Gastrocnemius medialis (tissue), 4 donors: ENCODE results near the gene PTPRF. TPM values are rescaled to one million over a fixed set of nuclear protein-coding genes. Genes with fewer than 3 reads are reported as not detected.

Experiments
- ATAC-seq, 2 donors: fragments of 150-250 bp; one replicate each; pipeline ENCODE4 v1.9.1; 2016
- DNase-seq, 2 donors: peaks; one replicate each; pipeline ENCODE4 v3.0.0-alpha.2; 2019
- H3K27ac ChIP-seq, 4 donors: fragments of 200-600 bp; sonication (generic); 1 replicate in 1 of 4; 2 replicates in 3 of 4; pipeline ENCODE4 v1.5.1; 2016 to 2018; ENCODE audit warnings: mild to moderate bottlenecking in 2 of 4, moderate library complexity in 1 of 4
- H3K27me3 ChIP-seq, 3 donors: fragments of 200-600 bp; sonication (generic) in 2 of 3; 1 replicate in 1 of 3; 2 replicates in 2 of 3; pipeline versions ENCODE4 v1.5.1 to v1.6.0; 2016 to 2019; ENCODE audit warnings: mild to moderate bottlenecking in 1 of 3, moderate library complexity in 1 of 3
- H3K36me3 ChIP-seq, 2 donors: fragments of 200-600 bp; sonication (generic) in 1 of 2; one replicate each; pipeline ENCODE4 v1.5.1; 2017 to 2018
- H3K4me1 ChIP-seq, 2 donors: fragments of 200-600 bp; sonication (generic) in 1 of 2; one replicate each; pipeline ENCODE4 v1.5.1; 2016 to 2017; ENCODE audit warnings: mild to moderate bottlenecking in 2 of 2
- H3K4me3 ChIP-seq, 4 donors: fragments of 200-600 bp; sonication (generic) in 3 of 4; 1 replicate in 1 of 4; 2 replicates in 3 of 4; pipeline ENCODE4 v1.5.1; 2016 to 2019; ENCODE audit warnings: mild to moderate bottlenecking in 2 of 4
- H3K9me3 ChIP-seq, 3 donors: fragments of 200-600 bp; sonication (generic) in 2 of 3; 1 replicate in 1 of 3; 2 replicates in 2 of 3; pipeline ENCODE4 v1.5.1; 2016 to 2019
- CTCF ChIP-seq, 5 experiments: fragments of 450-650 bp in 3 of 5; fragments of 200-600 bp in 2 of 5; sonication (generic) in 2 of 5; IDR thresholded peaks in 4 of 5; conservative IDR thresholded peaks in 1 of 5; 1 replicate in 4 of 5; 2 replicates in 1 of 5; pipeline ENCODE4 v1.5.1; 2016 to 2019; ENCODE audit warnings: antibody characterized with exemption in 5 of 5, mild to moderate bottlenecking in 3 of 5, moderate library complexity in 3 of 5
- POLR2A ChIP-seq, 2 donors: fragments of 450-650 bp; IDR thresholded peaks; one replicate each; pipeline ENCODE4 v1.6.1; 2017; ENCODE audit warnings: antibody characterized with exemption in 2 of 2, mild to moderate bottlenecking in 2 of 2, moderate library complexity in 2 of 2
- in situ Hi-C, 4 donors: fragments of 200-750 bp; cut with MboI; loops; one replicate each; pipeline versions ENCODE4 v1.15.0 to v1.8.0; 2017; ENCODE audit warnings: low sequenced_read_pairs in 4 of 4
- intact Hi-C: fragments of 100-400 bp; cut with DNase I; formaldehyde crosslinking; loops from one replicate; pipeline ENCODE4 v1.15.1; 2023; ENCODE audit warnings: low total_unique reads
- total RNA-seq, 4 donors: library from RNA; depleted of rRNA; stranded (reverse); fragments of >200 nt; gene quantifications; one replicate each; pipeline versions ENCODE4 v1.1.0 to v1.2.3, GENCODE V29; 2016

Gene PTPRF
- total RNA-seq, 4 donors from 2014 or later: 1.8 to 2.6 (median 2.5) TPM

DNA sequence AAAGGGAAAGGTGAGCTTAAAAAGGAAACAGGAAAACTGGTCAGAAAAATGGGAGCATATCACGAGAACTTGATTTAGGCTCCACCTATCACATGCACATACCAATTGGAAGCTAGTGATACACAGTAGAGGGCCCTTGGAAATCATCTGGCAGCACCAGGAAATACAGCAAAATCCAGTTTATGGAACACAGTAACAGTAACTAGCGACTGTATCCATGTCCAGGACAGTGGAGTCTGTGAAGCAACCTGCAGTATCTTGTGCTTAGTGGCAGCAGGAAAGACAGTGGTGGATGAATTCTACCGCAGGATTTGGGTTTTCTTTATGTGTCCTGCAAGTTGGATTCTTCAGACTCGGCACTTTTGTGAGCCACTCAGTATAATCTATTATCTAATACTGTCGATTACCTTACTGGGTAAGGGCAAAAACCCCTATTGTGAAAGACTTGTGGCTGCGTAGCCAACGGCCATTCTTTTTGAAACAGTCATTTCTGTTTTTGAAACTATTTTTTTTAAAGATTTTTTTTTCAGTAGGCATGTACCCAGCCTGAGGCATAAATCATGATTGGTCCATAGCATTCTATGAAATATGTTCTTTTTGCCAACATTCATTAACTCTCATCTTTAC is 117.7 kb downstream of the PTPRF start:
- H3K27ac ChIP-seq: no peak overlapping the region
- H3K9me3 ChIP-seq: no peaks in the 10 kb centered on the region
- H3K4me1 ChIP-seq: peaks cover 15 to 23% of the 10 kb centered on the region in 2 donors
- no peak for DNase-seq
- no peak for ATAC-seq
- peaks cover 0 to 3% of the 10 kb centered on the region in 2 donors for H3K36me3 ChIP-seq
- intact Hi-C loops (no loop called here), in situ Hi-C loops (no loop called here)
- H3K4me3 ChIP-seq: no peak overlapping the region
- H3K27me3 ChIP-seq: no peaks in the 10 kb centered on the region
- TF ChIP-seq POLR2A (IDR thresholded peaks at IDR 0.05) (no peak), CTCF (IDR thresholded peaks at IDR 0.05 in 4 of 5, conservative IDR thresholded peaks at IDR 0.05 in 1 of 5) (no peak)

GRCh38 chr1:43648876-43649477 is 118.3 kb downstream of the PTPRF start:
- intact Hi-C loops (no loop called here), in situ Hi-C loops (no loop called here)
- DNase-seq: no peak
- Histone ChIP-seq H3K9me3 (no peaks in the 10 kb centered on the region), H3K27ac (peak overlapping the region; percentile 92 to 99 (median 96)), H3K36me3 (peaks cover 0 to 10% of the 10 kb centered on the region in 2 donors), H3K4me3 (peak overlapping the region; percentile 75 to 92 (median 86)), H3K4me1 (peaks cover 15 to 23% of the 10 kb centered on the region in 2 donors), H3K27me3 (no peaks in the 10 kb centered on the region)
- ATAC-seq: no peak
- TF ChIP-seq POLR2A (IDR thresholded peaks at IDR 0.05): no peak

GRCh38 chr1:43650310-43651085 is 119.8 kb downstream of the PTPRF start:
- Histone ChIP-seq H3K27ac (peak overlapping the region; percentile 92 to 99 (median 96)), H3K4me1 (peaks cover 15 to 23% of the 10 kb centered on the region in 2 donors), H3K27me3 (no peaks in the 10 kb centered on the region), H3K36me3 (peaks cover 0 to 25% of the 10 kb centered on the region in 2 donors), H3K4me3 (peak overlapping the region; percentile 85 to 93 (median 90)), H3K9me3 (no peaks in the 10 kb centered on the region)
- TF ChIP-seq POLR2A (IDR thresholded peaks at IDR 0.05) (peak; percentile 92 to 94), CTCF (IDR thresholded peaks at IDR 0.05 in 4 of 5, conservative IDR thresholded peaks at IDR 0.05 in 1 of 5) (no peak)
- in situ Hi-C loops: no loop called here
- ATAC-seq (peak; percentile 97), DNase-seq (peak; percentile 97)
- intact Hi-C loops: loop anchor here (1.0 to 5.0 kb wide), 4 partner anchors 57 to 478 kb away; partner anchors contain the start of genes ATP6V0B, CFAP57, EBNA1BP2 and ST3GAL3

DNA sequence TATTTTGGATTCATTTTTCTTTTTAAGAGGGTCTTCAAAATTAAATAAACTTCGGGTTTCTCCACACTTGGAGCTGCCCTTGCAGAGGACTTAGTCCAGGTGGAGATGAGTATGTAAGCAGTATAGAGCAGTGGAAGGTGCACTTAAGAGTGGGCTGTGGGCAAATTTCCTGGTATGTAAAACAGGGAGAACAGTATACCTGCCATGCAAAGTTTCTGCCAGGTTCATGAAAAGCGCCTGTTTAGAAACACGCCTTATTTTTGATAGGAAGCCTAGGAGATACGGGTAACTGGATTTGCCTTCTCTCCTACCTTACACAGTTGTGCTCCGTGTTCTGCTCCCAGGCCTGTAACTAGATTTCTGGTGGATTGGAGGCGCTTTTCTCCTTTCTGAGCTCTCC is 120.5 kb downstream of the PTPRF start:
- TF ChIP-seq POLR2A (IDR thresholded peaks at IDR 0.05): no peak
- TF ChIP-seq CTCF (IDR thresholded peaks at IDR 0.05 in 4 of 5, conservative IDR thresholded peaks at IDR 0.05 in 1 of 5): no peak
- intact Hi-C loops (loop anchor here (5.0 kb wide), 2 partner anchors 56 to 479 kb away; partner anchors contain the start of genes CFAP57, EBNA1BP2 and ST3GAL3), in situ Hi-C loops (no loop called here)
- H3K27ac ChIP-seq: peak overlapping the region in 3 of 4 donors; percentile 92 to 99 (median 99)
- DNase-seq (no peak), ATAC-seq (no peak)
- no peaks in the 10 kb centered on the region for H3K9me3 ChIP-seq
- peak overlapping the region; percentile 85 to 93 (median 90) for H3K4me3 ChIP-seq
- H3K27me3 ChIP-seq: no peaks in the 10 kb centered on the region
- H3K4me1 ChIP-seq: peaks cover 15 to 23% of the 10 kb centered on the region in 2 donors
- peaks cover 0 to 31% of the 10 kb centered on the region in 2 donors for H3K36me3 ChIP-seq
